Effector memory CD4-positive, alpha-beta T cell (primary cell): ENCODE measurements around the gene FER1L5.

ENCODE experiments used
- DNase-seq, 3 donors: peaks; one replicate each; pipeline ENCODE4 v3.0.0-alpha.2; 2020
- H3K27ac ChIP-seq: 2 replicates; pipeline ENCODE4 v1.7.0; 2013; ENCODE audit warnings: mild to moderate bottlenecking, low read length, moderate library complexity; ENCODE audit not compliant: insufficient read depth, poor library complexity, severe bottlenecking
- H3K27me3 ChIP-seq: replicated peaks from 2 replicates; pipeline ENCODE4 v1.7.0; 2013; ENCODE audit warnings: mild to moderate bottlenecking, low read length; ENCODE audit not compliant: insufficient read depth, control insufficient read depth, poor library complexity, severe bottlenecking
- H3K36me3 ChIP-seq: 2 replicates; pipeline ENCODE4 v1.7.0; 2013; ENCODE audit warnings: mild to moderate bottlenecking, low read length, moderate library complexity; ENCODE audit not compliant: control insufficient read depth, insufficient read depth
- H3K4me1 ChIP-seq: 2 replicates; pipeline ENCODE4 v1.7.0; 2013; ENCODE audit warnings: low read length, mild to moderate bottlenecking; ENCODE audit not compliant: control insufficient read depth, insufficient read depth, poor library complexity, severe bottlenecking
- H3K4me3 ChIP-seq: 2 replicates; pipeline ENCODE4 v1.7.0; 2013; ENCODE audit warnings: low read length, low read depth, mild to moderate bottlenecking; ENCODE audit not compliant: insufficient read depth, poor library complexity, severe bottlenecking
- H3K9me3 ChIP-seq: 2 replicates; pipeline ENCODE4 v1.7.0; 2013; ENCODE audit warnings: mild to moderate bottlenecking, low read length, moderate library complexity; ENCODE audit not compliant: control insufficient read depth

FER1L5 gene

GRCh38 chr2:96679848-96680247 lies 37.3 kb downstream of the FER1L5 start:
- Histone ChIP-seq H3K27ac (no peak overlapping the region), H3K4me3 (no peak overlapping the region), H3K4me1 (no peaks in the 10 kb centered on the region), H3K9me3 (no peaks in the 10 kb centered on the region), H3K27me3 (no peaks in the 10 kb centered on the region), H3K36me3 (no peaks in the 10 kb centered on the region)
- DNase-seq, result no peak

GRCh38 chr2:96680561-96681141 lies 38.1 kb downstream of the FER1L5 start:
- H3K9me3 ChIP-seq, result no peaks in the 10 kb centered on the region
- H3K36me3 ChIP-seq, result no peaks in the 10 kb centered on the region
- no peaks in the 10 kb centered on the region for H3K4me1 ChIP-seq
- no peak overlapping the region for H3K27ac ChIP-seq
- DNase-seq, result no peak
- H3K27me3 ChIP-seq, result no peaks in the 10 kb centered on the region
- H3K4me3 ChIP-seq, result no peak overlapping the region

GRCh38 chr2:96681540-96681939 lies 39.0 kb downstream of the FER1L5 start:
- Histone ChIP-seq H3K9me3 (no peaks in the 10 kb centered on the region), H3K27ac (no peak overlapping the region), H3K4me3 (no peak overlapping the region), H3K36me3 (no peaks in the 10 kb centered on the region), H3K27me3 (no peaks in the 10 kb centered on the region), H3K4me1 (no peaks in the 10 kb centered on the region)
- no peak for DNase-seq

GRCh38 chr2:96683307-96683706 lies 40.7 kb downstream of the FER1L5 start:
- Histone ChIP-seq H3K4me3 (no peak overlapping the region), H3K4me1 (no peaks in the 10 kb centered on the region), H3K9me3 (no peaks in the 10 kb centered on the region), H3K27ac (no peak overlapping the region), H3K27me3 (no peaks in the 10 kb centered on the region), H3K36me3 (no peaks in the 10 kb centered on the region)
- DNase-seq, result no peak

- Histone ChIP-seq H3K9me3 (no peaks in the 10 kb centered on the region), H3K36me3 (no peaks in the 10 kb centered on the region), H3K27me3 (no peaks in the 10 kb centered on the region), H3K4me1 (no peaks in the 10 kb centered on the region), H3K27ac (no peak overlapping the region), H3K4me3 (no peak overlapping the region)
- no peak for DNase-seq
Observed at GRCh38 chr2:96683972-96684820, 41.6 kb downstream of the FER1L5 start.

- Histone ChIP-seq H3K27ac (no peak overlapping the region), H3K4me3 (no peak overlapping the region), H3K36me3 (no peaks in the 10 kb centered on the region), H3K4me1 (no peaks in the 10 kb centered on the region), H3K27me3 (no peaks in the 10 kb centered on the region), H3K9me3 (no peaks in the 10 kb centered on the region)
- DNase-seq, result no peak
Observed at GRCh38 chr2:96684883-96685576, 42.5 kb downstream of the FER1L5 start.

- no peak overlapping the region for H3K27ac ChIP-seq
- H3K9me3 ChIP-seq, result no peaks in the 10 kb centered on the region
- no peak overlapping the region for H3K4me3 ChIP-seq
- H3K27me3 ChIP-seq, result no peaks in the 10 kb centered on the region
- no peaks in the 10 kb centered on the region for H3K4me1 ChIP-seq
- no peak for DNase-seq
- H3K36me3 ChIP-seq, result no peaks in the 10 kb centered on the region
Observed at GRCh38 chr2:96685577-96686459, 43.3 kb downstream of the FER1L5 start.

GRCh38 chr2:96687266-96687665 lies 44.7 kb downstream of the FER1L5 start:
- Histone ChIP-seq H3K9me3 (no peaks in the 10 kb centered on the region), H3K27ac (no peak overlapping the region), H3K27me3 (no peaks in the 10 kb centered on the region), H3K4me1 (no peaks in the 10 kb centered on the region), H3K4me3 (no peak overlapping the region), H3K36me3 (no peaks in the 10 kb centered on the region)
- DNase-seq, result no peak

- Histone ChIP-seq H3K36me3 (no peaks in the 10 kb centered on the region), H3K9me3 (no peaks in the 10 kb centered on the region), H3K4me3 (no peak overlapping the region), H3K4me1 (no peaks in the 10 kb centered on the region), H3K27me3 (no peaks in the 10 kb centered on the region), H3K27ac (no peak overlapping the region)
- DNase-seq, result no peak
Observed at GRCh38 chr2:96687711-96688640, 45.4 kb downstream of the FER1L5 start.
